GM13976 (cell line): ENCODE measurements around the gene SCRN1.

Experiments used
- DNase-seq: peaks from one replicate; pipeline ENCODE4 v3.0.0; 2012; ENCODE audit warnings: low spot score
- CTCF ChIP-seq: IDR thresholded peaks from 2 replicates; pipeline ENCODE4 v1.5.1; 2012; ENCODE audit warnings: borderline replicate concordance, mild to moderate bottlenecking; ENCODE audit not compliant: insufficient read depth; ENCODE audit errors: extremely low read depth, missing control alignments, control extremely low read depth
- in situ Hi-C: fragments of 300-500 bp; cut with MboI; formaldehyde crosslinking; loops from one replicate; pipeline ENCODE4 v1.12.0; 2022; ENCODE audit warnings: low sequenced_read_pairs, mixed read lengths, inconsistent platforms; ENCODE audit not compliant: unreplicated experiment

The SCRN1 gene

GRCh38 chr7:29946428-29947186 lies 43.0 kb downstream of the SCRN1 start:
- no peak for TF ChIP-seq CTCF
- in situ Hi-C loops: no loop called here
- no peak for DNase-seq

GRCh38 chr7:29945259-29945809 lies 44.3 kb downstream of the SCRN1 start:
- no peak for DNase-seq
- TF ChIP-seq CTCF: no peak
- in situ Hi-C loops: no loop called here

- no peak for DNase-seq
- TF ChIP-seq CTCF: no peak
- in situ Hi-C loops: no loop called here
Observed at GRCh38 chr7:29940199-29940598, 49.4 kb downstream of the SCRN1 start.

GRCh38 chr7:29937132-29937531 lies 52.5 kb downstream of the SCRN1 start:
- in situ Hi-C loops: no loop called here
- TF ChIP-seq CTCF: no peak
- DNase-seq: no peak

- no peak for DNase-seq
- in situ Hi-C loops: no loop called here
- TF ChIP-seq CTCF: no peak
Observed at GRCh38 chr7:29935111-29935510, 54.5 kb downstream of the SCRN1 start.

- no peak for DNase-seq
- in situ Hi-C loops: no loop called here
- TF ChIP-seq CTCF: no peak
Observed at GRCh38 chr7:29929018-29929807, 60.4 kb downstream of the SCRN1 start.
